Stomach (tissue), 9 donors: ENCODE data around the gene EIF4A3. TPM values are rescaled to one million over a fixed set of nuclear protein-coding genes. Genes with fewer than 3 reads are reported as not detected.

Experiments used
- DNase-seq, 2 donors: peaks; one replicate each; pipeline versions ENCODE4 v3.0.0 to v3.0.0-alpha.2; 2013 to 2019
- H3K27ac ChIP-seq, 5 donors: fragments of 200-600 bp in 4 of 5; sonication (generic) in 4 of 5; one replicate each; pipeline ENCODE4 v1.5.1; 2013 to 2019; ENCODE audit warnings: mild to moderate bottlenecking in 1 of 5, moderate library complexity in 1 of 5
- H3K27me3 ChIP-seq, 3 donors: fragments of 200-600 bp; sonication (generic); one replicate each; pipeline ENCODE4 v1.5.1; 2017 to 2019; ENCODE audit warnings: mixed run types in 1 of 3
- H3K36me3 ChIP-seq, 4 donors: fragments of 200-600 bp; sonication (generic); 1 replicate in 3 of 4; 2 replicates in 1 of 4; pipeline ENCODE4 v1.5.1; 2016 to 2019
- H3K4me1 ChIP-seq, 4 donors: fragments of 200-600 bp; sonication (generic); one replicate each; pipeline ENCODE4 v1.5.1; 2016 to 2019
- H3K4me3 ChIP-seq, 4 donors: fragments of 200-600 bp; sonication (generic) in 3 of 4; one replicate each; pipeline ENCODE4 v1.5.1; 2016 to 2019; ENCODE audit warnings: mild to moderate bottlenecking in 1 of 4
- H3K9me3 ChIP-seq, 4 donors: fragments of 200-600 bp; sonication (generic); one replicate each; pipeline ENCODE4 v1.5.1; 2016 to 2019
- EP300 ChIP-seq: sonication (generic); formaldehyde crosslinking; IDR thresholded peaks from one replicate; pipeline ENCODE4 v1.6.1; 2017; ENCODE audit warnings: antibody characterized with exemption
- POLR2A ChIP-seq, 4 donors: fragments of 450-650 bp; IDR thresholded peaks; one replicate each; pipeline ENCODE4 v1.6.1; 2016; ENCODE audit warnings: antibody characterized with exemption in 4 of 4, control low read depth in 2 of 4, mild to moderate bottlenecking in 1 of 4, moderate library complexity in 1 of 4
- POLR2AphosphoS5 ChIP-seq, 3 donors: sonication (generic); formaldehyde crosslinking; IDR thresholded peaks; one replicate each; pipeline ENCODE4 v1.6.1; 2016; ENCODE audit warnings: antibody characterized with exemption in 3 of 3
- WGBS, 5 donors: extraction: QIAGEN DNeasy Blood & Tissue Kit in 3 of 5; methylation state at CpG; one replicate each; pipeline versions ENCODE4 v1.1.5 to v1.1.7; 2013 to 2018; 5-methylcytosine and 5-hydroxymethylcytosine counted together
- intact Hi-C: fragments of 100-400 bp; cut with DNase I; formaldehyde crosslinking; loops from one replicate; pipeline ENCODE4 v1.15.1; 2023; ENCODE audit warnings: low total_unique reads
- polyA plus RNA-seq, 3 donors: library from polyadenylated mRNA; stranded (reverse); fragments of 200-250 nt; gene quantifications; one replicate each; pipeline ENCODE4 v1.2.3, GENCODE V29; 2013
- total RNA-seq, 5 donors: library from RNA; depleted of rRNA; stranded (reverse); fragments of >200 nt; gene quantifications; one replicate each; pipeline versions ENCODE4 v1.1.0 to v1.2.3, GENCODE V29; 2014 to 2016
- TF ChIP-seq, protein P1 (sequence below), 7 experiments: fragments of 450-650 bp in 4 of 7; fragments of 200-600 bp in 3 of 7; sonication (generic) in 3 of 7; IDR thresholded peaks; one replicate each; pipeline ENCODE4 v1.5.1; 2016 to 2019; ENCODE audit warnings: antibody characterized with exemption in 7 of 7, control low read depth in 2 of 7, mild to moderate bottlenecking in 1 of 7
- donor health status: healthy with polysubstance abuse.
- donor health status: Bipolar disorder and iron deficiency.
- donor health status: healthy.

Gene EIF4A3
- total and polyA plus RNA-seq, 8 donors = 17.5 to 78.2 (median 49.2) TPM

DNA sequence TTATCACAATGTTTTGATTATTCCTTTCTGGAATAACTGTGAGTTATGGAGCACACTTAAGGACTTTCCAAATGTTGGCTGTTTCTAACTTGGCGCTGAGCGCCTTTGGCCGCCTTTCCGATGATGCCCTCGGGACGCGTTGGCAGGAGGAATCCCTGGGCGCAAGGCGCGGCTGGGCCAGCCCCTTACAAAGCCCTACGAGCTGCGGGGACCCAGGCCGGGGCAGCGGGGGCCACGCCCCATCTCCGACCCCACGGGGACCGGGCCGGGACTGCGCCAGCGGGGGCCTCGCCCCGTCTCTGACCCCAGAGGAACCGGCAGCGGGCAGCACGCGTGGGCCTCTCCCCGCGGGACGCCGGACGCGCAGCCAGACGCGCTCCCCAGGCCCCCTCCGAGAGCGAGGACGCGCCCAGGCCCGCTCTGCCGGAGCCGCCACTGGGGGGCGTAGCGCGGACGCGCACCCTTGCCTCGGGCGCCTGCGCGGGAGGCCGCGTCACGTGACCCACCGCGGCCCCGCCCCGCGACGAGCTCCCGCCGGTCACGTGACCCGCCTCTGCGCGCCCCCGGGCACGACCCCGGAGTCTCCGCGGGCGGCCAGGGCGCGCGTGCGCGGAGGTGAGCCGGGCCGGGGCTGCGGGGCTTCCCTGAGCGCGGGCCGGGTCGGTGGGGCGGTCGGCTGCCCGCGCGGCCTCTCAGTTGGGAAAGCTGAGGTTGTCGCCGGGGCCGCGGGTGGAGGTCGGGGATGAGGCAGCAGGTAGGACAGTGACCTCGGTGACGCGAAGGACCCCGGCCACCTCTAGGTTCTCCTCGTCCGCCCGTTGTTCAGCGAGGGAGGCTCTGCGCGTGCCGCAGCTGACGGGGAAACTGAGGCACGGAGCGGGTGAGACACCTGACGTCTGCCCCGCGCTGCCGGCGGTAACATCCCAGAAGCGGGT is 45.6 kb downstream of the EIF4A3 start, which contains the start of gene GAA:
GAA (plus strand) TSS at position 571 of the 935 bp plus-strand sequence. CDS start 3,006 bp downstream, outside the sequence.
- Histone ChIP-seq H3K27ac (peak within 1 kb of the TSS; percentile 78 to 90 (median 88)), H3K36me3 (peaks cover 0 to under 1% (median 0%) of the 10 kb centered on the region in 4 donors), H3K4me1 (peaks cover 7 to 30% (median 13%) of the 10 kb centered on the region in 4 donors), H3K9me3 (no peaks in the 10 kb centered on the region), H3K4me3 (peak within 1 kb of the TSS; percentile 67 to 79 (median 71)), H3K27me3 (no peaks in the 10 kb centered on the region)
- TF ChIP-seq EP300 = no peak
- no peak for TF ChIP-seq POLR2A (IDR thresholded peaks at IDR 0.05)
- TF ChIP-seq POLR2AphosphoS5 (IDR thresholded peaks at IDR 0.05) = peak; percentile 22 to 65 (median 60)
- TF ChIP-seq, protein P1, sequence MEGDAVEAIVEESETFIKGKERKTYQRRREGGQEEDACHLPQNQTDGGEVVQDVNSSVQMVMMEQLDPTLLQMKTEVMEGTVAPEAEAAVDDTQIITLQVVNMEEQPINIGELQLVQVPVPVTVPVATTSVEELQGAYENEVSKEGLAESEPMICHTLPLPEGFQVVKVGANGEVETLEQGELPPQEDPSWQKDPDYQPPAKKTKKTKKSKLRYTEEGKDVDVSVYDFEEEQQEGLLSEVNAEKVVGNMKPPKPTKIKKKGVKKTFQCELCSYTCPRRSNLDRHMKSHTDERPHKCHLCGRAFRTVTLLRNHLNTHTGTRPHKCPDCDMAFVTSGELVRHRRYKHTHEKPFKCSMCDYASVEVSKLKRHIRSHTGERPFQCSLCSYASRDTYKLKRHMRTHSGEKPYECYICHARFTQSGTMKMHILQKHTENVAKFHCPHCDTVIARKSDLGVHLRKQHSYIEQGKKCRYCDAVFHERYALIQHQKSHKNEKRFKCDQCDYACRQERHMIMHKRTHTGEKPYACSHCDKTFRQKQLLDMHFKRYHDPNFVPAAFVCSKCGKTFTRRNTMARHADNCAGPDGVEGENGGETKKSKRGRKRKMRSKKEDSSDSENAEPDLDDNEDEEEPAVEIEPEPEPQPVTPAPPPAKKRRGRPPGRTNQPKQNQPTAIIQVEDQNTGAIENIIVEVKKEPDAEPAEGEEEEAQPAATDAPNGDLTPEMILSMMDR (IDR thresholded peaks at IDR 0.05) = peak in 4 of 7 experiments; percentile 61 to 96 (median 85)
- intact Hi-C loops = no loop called here
- peak; percentile 87 to 97 for DNase-seq
- WGBS, 5 donors = 0 to 1% (median 1%) methylated on average over 24 to 114 of the region's 114 CpGs

DNA sequence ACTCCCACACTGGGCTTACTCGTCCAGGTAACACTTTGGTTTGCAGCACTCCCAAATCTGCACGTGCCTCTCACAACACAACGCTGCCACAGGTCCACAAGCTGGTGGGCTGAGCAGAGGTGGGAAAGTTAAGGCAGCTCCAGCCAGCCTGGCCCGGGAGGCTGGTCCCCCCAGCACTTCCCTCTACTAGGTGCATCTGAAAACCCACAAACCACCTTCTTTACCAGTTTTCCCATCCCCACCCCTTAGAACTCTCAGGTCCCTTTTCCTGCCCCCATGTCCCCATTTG is 46.9 kb downstream of the EIF4A3 start:
- H3K9me3 ChIP-seq = no peaks in the 10 kb centered on the region
- H3K27me3 ChIP-seq = no peaks in the 10 kb centered on the region
- TF ChIP-seq POLR2AphosphoS5 (IDR thresholded peaks at IDR 0.05) (no peak), POLR2A (IDR thresholded peaks at IDR 0.05) (no peak), EP300 (no peak)
- TF ChIP-seq, protein P1 (IDR thresholded peaks at IDR 0.05) = no peak
- DNase-seq = peak in 1 of 2 donors; percentile 2
- no peaks in the 10 kb centered on the region for H3K36me3 ChIP-seq
- H3K27ac ChIP-seq = no peak overlapping the region
- peaks cover 7 to 25% (median 13%) of the 10 kb centered on the region in 4 donors for H3K4me1 ChIP-seq
- WGBS, 5 donors = 72 to 88% (median 83%) methylated on average over 2 to 4 of the region's 4 CpGs
- intact Hi-C loops = no loop called here
- no peak overlapping the region for H3K4me3 ChIP-seq

- DNase-seq = peak in 1 of 2 donors; percentile 11
These were observed 47.5 kb downstream of the EIF4A3 start for GRCh38 chr17:80099291-80100034.

More at GRCh38 chr17:80099291-80100034, 47.5 kb downstream of the EIF4A3 start:
- Histone ChIP-seq H3K4me3 (no peak overlapping the region), H3K27ac (no peak overlapping the region), H3K27me3 (no peaks in the 10 kb centered on the region), H3K36me3 (no peaks in the 10 kb centered on the region), H3K4me1 (peaks cover 7 to 25% (median 13%) of the 10 kb centered on the region in 4 donors), H3K9me3 (no peaks in the 10 kb centered on the region)
- 81 to 88% (median 85%) methylated on average over 23 to 27 of the region's 27 CpGs for WGBS, 5 donors
- no peak for TF ChIP-seq POLR2A (IDR thresholded peaks at IDR 0.05)
- TF ChIP-seq EP300 = no peak
- no peak for TF ChIP-seq POLR2AphosphoS5 (IDR thresholded peaks at IDR 0.05)
- TF ChIP-seq, protein P1 (IDR thresholded peaks at IDR 0.05) = no peak
- intact Hi-C loops = no loop called here
